Prostate gland (tissue), 2 donors: ENCODE measurements around the gene WBP11. TPM values are rescaled to one million over a fixed set of nuclear protein-coding genes. Genes with fewer than 3 reads are reported as not detected.

Source experiments
- DNase-seq: peaks from one replicate; pipeline ENCODE4 v3.0.0-alpha.2; 2019; ENCODE audit warnings: low spot score
- H3K27ac ChIP-seq, 2 donors: fragments of 200-600 bp; sonication (generic); 2 replicates each; pipeline ENCODE4 v1.5.1; 2017 to 2019
- H3K27me3 ChIP-seq: fragments of 200-600 bp; sonication (generic); replicated peaks from 2 replicates; pipeline ENCODE4 v1.5.1; 2019; ENCODE audit not compliant: insufficient read depth
- H3K36me3 ChIP-seq, 2 donors: fragments of 200-600 bp; sonication (generic); 1 replicate in 1 of 2; 2 replicates in 1 of 2; pipeline versions ENCODE4 v1.5.1 to v1.8.1; 2017 to 2019
- H3K4me1 ChIP-seq: fragments of 200-600 bp; sonication (generic); replicated peaks from 2 replicates; pipeline ENCODE4 v1.5.1; 2019
- H3K4me3 ChIP-seq, 2 donors: fragments of 200-600 bp; sonication (generic); 2 replicates each; pipeline ENCODE4 v1.5.1; 2017 to 2019
- H3K9me3 ChIP-seq: fragments of 200-600 bp; sonication (generic); 2 replicates; pipeline ENCODE4 v1.5.1; 2017
- CTCF ChIP-seq, 4 experiments: fragments of 200-600 bp in 2 of 4; fragments of 450-650 bp in 2 of 4; sonication (generic) in 2 of 4; IDR thresholded peaks; 1 replicate in 3 of 4; 2 replicates in 1 of 4; pipeline ENCODE4 v1.5.1; 2016 to 2019; ENCODE audit warnings: antibody characterized with exemption in 4 of 4, mild to moderate bottlenecking in 2 of 4, moderate library complexity in 2 of 4
- POLR2A ChIP-seq: fragments of 450-650 bp; IDR thresholded peaks from one replicate; pipeline ENCODE4 v1.6.1; 2016; ENCODE audit warnings: antibody characterized with exemption, mild to moderate bottlenecking
- POLR2AphosphoS5 ChIP-seq: sonication (generic); formaldehyde crosslinking; IDR thresholded peaks from one replicate; pipeline ENCODE4 v1.6.1; 2017; ENCODE audit warnings: antibody characterized with exemption
- WGBS: methylation state at CpG from one replicate; pipeline ENCODE4 v1.1.5; 2018; 5-methylcytosine and 5-hydroxymethylcytosine counted together
- intact Hi-C: fragments of 100-400 bp; cut with DNase I; formaldehyde crosslinking; loops from one replicate; pipeline ENCODE4 v1.14.2; 2022
- total RNA-seq, 2 donors: library from RNA; depleted of rRNA; stranded (reverse); fragments of >200 nt; gene quantifications; one replicate each; pipeline ENCODE4 v1.1.0, GENCODE V29; 2016

WBP11 gene
- total RNA-seq, 2 donors from 2014 or later, result 29.6 to 29.8 TPM

GRCh38 chr12:14846876-14847580 lies 43.8 kb upstream of the WBP11 start:
- no peaks in the 10 kb centered on the region for H3K36me3 ChIP-seq
- H3K27ac ChIP-seq, result peak overlapping the region in 1 of 2 donors; percentile 45
- no peaks in the 10 kb centered on the region for H3K9me3 ChIP-seq
- H3K27me3 ChIP-seq, result no peaks in the 10 kb centered on the region
- TF ChIP-seq CTCF (IDR thresholded peaks at IDR 0.05), result no peak
- no peak for TF ChIP-seq POLR2AphosphoS5
- no peak for TF ChIP-seq POLR2A
- intact Hi-C loops, result loop anchor here (5.0 to 10.0 kb wide), 4 partner anchors 45 to 428 kb away; partner anchors contain the start of gene RERG
- DNase-seq, result no peak
- WGBS, result 59% methylated on average over 4 of the region's 4 CpGs
- H3K4me3 ChIP-seq, result no peak overlapping the region
- no peaks in the 10 kb centered on the region for H3K4me1 ChIP-seq

DNA sequence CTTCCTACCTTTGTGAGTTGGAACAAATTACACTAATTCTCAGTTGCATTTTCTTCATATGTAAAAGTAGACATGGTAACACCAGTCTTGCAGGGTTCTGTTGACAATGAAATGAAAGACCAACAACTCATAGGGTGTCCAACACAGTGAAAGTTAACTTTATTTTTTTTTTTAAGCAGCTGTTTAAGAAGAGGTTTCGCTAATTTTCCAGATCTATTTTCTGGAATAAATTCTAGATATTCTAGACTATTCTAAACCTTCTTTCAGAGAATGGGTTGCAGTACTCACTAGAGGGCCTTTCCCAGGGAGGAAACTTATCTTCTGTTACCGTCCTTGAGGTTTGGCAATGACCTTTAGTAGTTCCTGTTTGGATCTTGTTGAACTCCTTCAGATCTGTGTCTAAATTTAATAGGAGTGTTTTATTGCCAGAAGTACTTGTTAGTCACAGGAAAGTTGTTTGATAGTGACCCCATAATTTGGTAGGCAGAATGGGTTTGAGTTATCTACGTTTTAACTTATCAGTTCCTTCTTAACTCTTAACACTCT lies 42.8 kb upstream of the WBP11 start:
- Histone ChIP-seq H3K27ac (peak overlapping the region; percentile 45 to 52), H3K9me3 (no peaks in the 10 kb centered on the region), H3K36me3 (no peaks in the 10 kb centered on the region), H3K4me3 (no peak overlapping the region), H3K4me1 (peaks cover 7% of the 10 kb centered on the region), H3K27me3 (no peaks in the 10 kb centered on the region)
- intact Hi-C loops, result loop anchor here (5.0 to 10.0 kb wide), 4 partner anchors 46 to 429 kb away; partner anchors contain the start of gene RERG
- WGBS, result 31% methylated on average over 3 of the region's 3 CpGs
- no peak for DNase-seq
- TF ChIP-seq CTCF (IDR thresholded peaks at IDR 0.05), result no peak
- no peak for TF ChIP-seq POLR2AphosphoS5
- TF ChIP-seq POLR2A, result no peak

DNA sequence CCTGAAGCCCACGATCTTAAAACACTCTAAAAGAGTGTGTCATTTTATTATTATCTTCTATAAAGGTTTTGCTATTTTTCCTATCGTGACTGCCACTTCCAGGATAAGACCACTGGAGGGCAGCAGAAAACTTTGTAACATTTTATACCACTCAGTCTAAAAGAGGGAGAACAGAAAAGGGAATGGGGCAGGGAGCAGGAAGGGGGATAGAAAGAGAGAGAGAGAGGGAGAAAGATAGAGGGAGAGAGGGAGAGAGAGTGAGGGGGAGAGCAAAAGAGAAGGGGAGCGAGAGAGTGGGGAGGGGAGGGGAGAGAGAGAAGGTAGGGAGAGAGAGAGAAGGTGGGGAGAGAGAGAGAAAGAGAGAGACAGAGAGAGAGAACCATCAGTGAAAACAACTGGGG lies 42.1 kb upstream of the WBP11 start:
- H3K36me3 ChIP-seq, result no peaks in the 10 kb centered on the region
- DNase-seq, result peak; percentile 40
- 10% methylated on average over 3 of the region's 3 CpGs for WGBS
- peak overlapping the region; percentile 45 to 52 for H3K27ac ChIP-seq
- no peak overlapping the region for H3K4me3 ChIP-seq
- H3K9me3 ChIP-seq, result no peaks in the 10 kb centered on the region
- peaks cover 8% of the 10 kb centered on the region for H3K4me1 ChIP-seq
- H3K27me3 ChIP-seq, result no peaks in the 10 kb centered on the region
- intact Hi-C loops, result loop anchor here (1.0 to 10.0 kb wide), 5 partner anchors 47 to 429 kb away; partner anchors contain the start of gene RERG
- TF ChIP-seq POLR2A (no peak), CTCF (IDR thresholded peaks at IDR 0.05) (peak; percentile 56 to 88 (median 78)), POLR2AphosphoS5 (peak; percentile 44)

- TF ChIP-seq POLR2A (no peak), CTCF (IDR thresholded peaks at IDR 0.05) (no peak), POLR2AphosphoS5 (no peak)
- no peak overlapping the region for H3K27ac ChIP-seq
- DNase-seq, result no peak
- intact Hi-C loops, result loop anchor here (10.0 kb wide), 2 partner anchors 310 to 430 kb away; no protein-coding TSS in a partner anchor
- H3K36me3 ChIP-seq, result no peaks in the 10 kb centered on the region
- no peaks in the 10 kb centered on the region for H3K27me3 ChIP-seq
- no peak overlapping the region for H3K4me3 ChIP-seq
- no peaks in the 10 kb centered on the region for H3K9me3 ChIP-seq
- peaks cover 8% of the 10 kb centered on the region for H3K4me1 ChIP-seq
These were observed 41.1 kb upstream of the WBP11 start for GRCh38 chr12:14844401-14844800.
